Suppressor macrophage treated with lipopolysaccharide for 4 hours (primary cell): ENCODE results near the gene TIMP2.
A peak's percentile ranks its signal among the peaks of the same experiment; 100 is the strongest.
"Not testable (repeated sequence)": the region's sequence is repeated elsewhere in the genome, so short reads cannot be mapped to it uniquely, and the experiment has no call there.

Experiments used
- DNase-seq: peaks from one replicate; pipeline ENCODE4 v3.0.0-alpha.2; 2020

TIMP2 gene

GRCh38 chr17:78929908-78930775 lies 5.0 kb upstream of the TIMP2 start:
- DNase-seq = no peak

GRCh38 chr17:78925662-78926555 lies 722 bp upstream of the TIMP2 start:
- DNase-seq = peak; percentile 79

GRCh38 chr17:78924481-78925151 lies 571 bp downstream of the TIMP2 start:
- no peak for DNase-seq

- DNase-seq = peak; percentile 64
These were observed 1.3 kb downstream of the TIMP2 start for GRCh38 chr17:78923660-78924453.

GRCh38 chr17:78922816-78923498 lies 2.2 kb downstream of the TIMP2 start:
- DNase-seq = peak; percentile 47

GRCh38 chr17:78921437-78921971 lies 3.7 kb downstream of the TIMP2 start:
- DNase-seq = no peak

- DNase-seq = no peak
These were observed 4.7 kb downstream of the TIMP2 start for GRCh38 chr17:78920528-78920927.

GRCh38 chr17:78919861-78920450 lies 5.2 kb downstream of the TIMP2 start:
- no peak for DNase-seq

- DNase-seq = no peak
These were observed 6.2 kb downstream of the TIMP2 start for GRCh38 chr17:78918979-78919378.

- DNase-seq = no peak
These were observed 7.5 kb downstream of the TIMP2 start for GRCh38 chr17:78917451-78918275.

GRCh38 chr17:78915872-78916632 lies 9.1 kb downstream of the TIMP2 start:
- peak; percentile 84 for DNase-seq

GRCh38 chr17:78913115-78913514 lies 12.1 kb downstream of the TIMP2 start:
- no peak for DNase-seq

- DNase-seq = peak; percentile 59
These were observed 13.1 kb downstream of the TIMP2 start for GRCh38 chr17:78912082-78912481.

GRCh38 chr17:78911543-78911942 lies 13.6 kb downstream of the TIMP2 start:
- not testable (repeated sequence) for DNase-seq

- DNase-seq = peak; percentile 93
These were observed 14.5 kb downstream of the TIMP2 start for GRCh38 chr17:78910497-78911284.

- DNase-seq = no peak
These were observed 16.8 kb downstream of the TIMP2 start for GRCh38 chr17:78908426-78908825.

GRCh38 chr17:78905541-78905940 lies 19.6 kb downstream of the TIMP2 start:
- no peak for DNase-seq

- no peak for DNase-seq
These were observed 20.1 kb downstream of the TIMP2 start for GRCh38 chr17:78905116-78905515.
